ENCODE data around the gene PLXDC1.

- TF ChIP-seq CTCF (IDR thresholded peaks at IDR 0.05): no peak
- TF ChIP-seq EZH2 (IDR thresholded peaks at IDR 0.05): no peak
Measured at GRCh38 chr17:39170109-39170508, 18.7 kb upstream of the PLXDC1 start.

Data from neural progenitor cell (in vitro differentiated cells).